Endothelial cell of umbilical vein (primary cell): ENCODE data around the gene LCNL1.

Experiments
- EZH2 ChIP-seq: IDR thresholded peaks from 2 replicates; pipeline ENCODE4 v1.6.1; 2012; ENCODE audit warnings: borderline replicate concordance, low read depth, mild to moderate bottlenecking, moderate library complexity, low read length, inconsistent platforms; ENCODE audit not compliant: severe bottlenecking
- FOS ChIP-seq: IDR thresholded peaks from 2 replicates; pipeline ENCODE4 v1.6.1; 2011; ENCODE audit warnings: mild to moderate bottlenecking, low read length, moderate library complexity, borderline replicate concordance; ENCODE audit not compliant: insufficient read depth
- JUN ChIP-seq: IDR thresholded peaks from 2 replicates; pipeline ENCODE4 v1.6.1; 2011; ENCODE audit warnings: borderline replicate concordance, low read depth; ENCODE audit not compliant: insufficient read length, insufficient read depth
- MYC ChIP-seq: IDR thresholded peaks from one replicate; pipeline ENCODE4 v1.6.1; 2011; ENCODE audit warnings: mild to moderate bottlenecking, low read depth, low read length
- POLR2A ChIP-seq: IDR thresholded peaks from 2 replicates; pipeline ENCODE4 v1.6.1; 2012; ENCODE audit warnings: low read depth, mild to moderate bottlenecking, control low read depth, low read length
- POLR2AphosphoS5 ChIP-seq: IDR thresholded peaks from 2 replicates; pipeline ENCODE4 v1.6.1; 2012; ENCODE audit warnings: low read depth, mild to moderate bottlenecking, control low read depth, low read length, moderate library complexity; ENCODE audit not compliant: insufficient read depth
- TF ChIP-seq, protein P1 (sequence below), 2 donors: IDR thresholded peaks; 1 replicate in 1 of 2; 2 replicates in 1 of 2; pipeline ENCODE4 v1.5.1; 2011; ENCODE audit warnings: low read length in 2 of 2, mild to moderate bottlenecking in 2 of 2, moderate library complexity in 2 of 2, control low read depth in 1 of 2, inconsistent platforms in 1 of 2, low read depth in 1 of 2; ENCODE audit not compliant: insufficient read depth in 1 of 2; ENCODE audit errors: extremely low read depth in 1 of 2

GRCh38 chr9:136939996-136940525, 42.7 kb upstream of the LCNL1 start:
- TF ChIP-seq, protein P1, sequence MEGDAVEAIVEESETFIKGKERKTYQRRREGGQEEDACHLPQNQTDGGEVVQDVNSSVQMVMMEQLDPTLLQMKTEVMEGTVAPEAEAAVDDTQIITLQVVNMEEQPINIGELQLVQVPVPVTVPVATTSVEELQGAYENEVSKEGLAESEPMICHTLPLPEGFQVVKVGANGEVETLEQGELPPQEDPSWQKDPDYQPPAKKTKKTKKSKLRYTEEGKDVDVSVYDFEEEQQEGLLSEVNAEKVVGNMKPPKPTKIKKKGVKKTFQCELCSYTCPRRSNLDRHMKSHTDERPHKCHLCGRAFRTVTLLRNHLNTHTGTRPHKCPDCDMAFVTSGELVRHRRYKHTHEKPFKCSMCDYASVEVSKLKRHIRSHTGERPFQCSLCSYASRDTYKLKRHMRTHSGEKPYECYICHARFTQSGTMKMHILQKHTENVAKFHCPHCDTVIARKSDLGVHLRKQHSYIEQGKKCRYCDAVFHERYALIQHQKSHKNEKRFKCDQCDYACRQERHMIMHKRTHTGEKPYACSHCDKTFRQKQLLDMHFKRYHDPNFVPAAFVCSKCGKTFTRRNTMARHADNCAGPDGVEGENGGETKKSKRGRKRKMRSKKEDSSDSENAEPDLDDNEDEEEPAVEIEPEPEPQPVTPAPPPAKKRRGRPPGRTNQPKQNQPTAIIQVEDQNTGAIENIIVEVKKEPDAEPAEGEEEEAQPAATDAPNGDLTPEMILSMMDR (IDR thresholded peaks at IDR 0.05; ENCODE audit: extremely low read depth in 1 of 2, insufficient read depth in 1 of 2, low read depth in 1 of 2, low read length in 2 of 2) = no peak
- no peak for TF ChIP-seq POLR2AphosphoS5
- no peak for TF ChIP-seq JUN
- no peak for TF ChIP-seq MYC
- TF ChIP-seq POLR2A = no peak
- no peak for TF ChIP-seq EZH2
- TF ChIP-seq FOS = no peak
